Thoracic aorta (tissue), 2 donors: ENCODE measurements around the gene RUNX1. TPM values are rescaled to one million over a fixed set of nuclear protein-coding genes. Genes with fewer than 3 reads are reported as not detected.

Experiments used
- ATAC-seq: fragments of 150-250 bp; one replicate; pipeline ENCODE4 v1.8.0; 2017; ENCODE audit warnings: low read depth; ENCODE audit not compliant: insufficient number of reproducible peaks, low FRiP score
- DNase-seq: peaks from one replicate; pipeline ENCODE4 v3.0.0-alpha.2; 2020; ENCODE audit warnings: low spot score
- H3K27ac ChIP-seq, 2 donors: fragments of 200-600 bp; sonication (generic); 1 replicate in 1 of 2; 2 replicates in 1 of 2; pipeline ENCODE4 v1.5.1; 2016; ENCODE audit warnings: mild to moderate bottlenecking in 2 of 2, moderate library complexity in 2 of 2
- H3K27me3 ChIP-seq: fragments of 200-600 bp; sonication (generic); replicated peaks from 2 replicates; pipeline ENCODE4 v1.6.0; 2016; ENCODE audit warnings: mild to moderate bottlenecking; ENCODE audit not compliant: insufficient read depth
- H3K36me3 ChIP-seq: fragments of 200-600 bp; sonication (generic); one replicate; pipeline ENCODE4 v1.5.1; 2016
- H3K4me1 ChIP-seq, 2 donors: fragments of 200-600 bp; sonication (generic); 1 replicate in 1 of 2; 2 replicates in 1 of 2; pipeline versions ENCODE4 v1.5.1 to v1.6.0; 2016; ENCODE audit warnings: low read depth in 2 of 2, mild to moderate bottlenecking in 1 of 2; ENCODE audit not compliant: control insufficient read depth in 1 of 2
- H3K4me3 ChIP-seq: fragments of 200-600 bp; sonication (generic); 2 replicates; pipeline ENCODE4 v1.5.1; 2016; ENCODE audit warnings: mild to moderate bottlenecking
- H3K9me3 ChIP-seq: fragments of 200-600 bp; sonication (generic); 2 replicates; pipeline ENCODE4 v1.5.1; 2016
- CTCF ChIP-seq: fragments of 200-600 bp; sonication (generic); IDR thresholded peaks from one replicate; pipeline ENCODE4 v1.5.1; 2019; ENCODE audit warnings: antibody characterized with exemption
- total RNA-seq, 2 donors: library from RNA; depleted of rRNA; stranded (reverse); fragments of >200 nt; gene quantifications; one replicate each; pipeline versions ENCODE4 v1.1.0 to v1.2.3, GENCODE V29; 2016

The RUNX1 gene
- total RNA-seq, 2 donors from 2014 or later: 47.4 to 64.7 TPM

GRCh38 chr21:34925597-34925996, 123.5 kb downstream of the RUNX1 start:
- H3K4me1 ChIP-seq: no peaks in the 10 kb centered on the region
- H3K36me3 ChIP-seq: no peaks in the 10 kb centered on the region
- no peaks in the 10 kb centered on the region for H3K27me3 ChIP-seq
- DNase-seq (no peak), ATAC-seq (no peak)
- no peaks in the 10 kb centered on the region for H3K9me3 ChIP-seq
- TF ChIP-seq CTCF: no peak
- H3K4me3 ChIP-seq: no peak overlapping the region
- no peak overlapping the region for H3K27ac ChIP-seq

- Histone ChIP-seq H3K27ac (no peak overlapping the region), H3K4me1 (no peaks in the 10 kb centered on the region), H3K27me3 (no peaks in the 10 kb centered on the region), H3K36me3 (no peaks in the 10 kb centered on the region), H3K9me3 (no peaks in the 10 kb centered on the region), H3K4me3 (no peak overlapping the region)
- no peak for TF ChIP-seq CTCF
- DNase-seq (no peak), ATAC-seq (no peak)
Observed at GRCh38 chr21:34924771-34925419, 124.2 kb downstream of the RUNX1 start.

DNA sequence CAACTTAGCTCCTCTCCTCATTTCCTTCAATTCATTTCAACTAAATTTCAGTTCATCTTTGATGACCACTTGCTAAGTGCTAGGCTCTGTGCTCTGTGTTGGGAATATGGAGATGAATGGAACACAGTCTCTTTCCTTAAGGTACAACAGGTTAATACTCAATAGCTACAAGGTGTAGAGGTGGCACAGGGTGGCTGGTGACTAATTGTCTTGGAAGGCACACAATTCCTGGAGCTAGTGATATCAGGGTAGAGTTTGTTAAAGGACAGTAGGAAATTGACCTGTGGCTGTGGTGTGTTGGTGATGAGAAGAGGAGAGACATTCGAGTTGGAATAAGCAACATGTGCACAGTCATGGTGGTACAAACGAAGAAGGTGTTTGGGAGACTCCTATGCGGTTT, 124.9 kb downstream of the RUNX1 start:
- Histone ChIP-seq H3K27ac (no peak overlapping the region), H3K36me3 (no peaks in the 10 kb centered on the region), H3K4me1 (no peaks in the 10 kb centered on the region), H3K4me3 (no peak overlapping the region), H3K9me3 (no peaks in the 10 kb centered on the region), H3K27me3 (no peaks in the 10 kb centered on the region)
- no peak for DNase-seq
- ATAC-seq: no peak
- no peak for TF ChIP-seq CTCF

- no peak for TF ChIP-seq CTCF
- H3K9me3 ChIP-seq: no peaks in the 10 kb centered on the region
- no peaks in the 10 kb centered on the region for H3K27me3 ChIP-seq
- H3K4me1 ChIP-seq: no peaks in the 10 kb centered on the region
- DNase-seq: no peak
- ATAC-seq: no peak
- no peaks in the 10 kb centered on the region for H3K36me3 ChIP-seq
- no peak overlapping the region for H3K4me3 ChIP-seq
- no peak overlapping the region for H3K27ac ChIP-seq
Observed at GRCh38 chr21:34923626-34924025, 125.5 kb downstream of the RUNX1 start.

DNA sequence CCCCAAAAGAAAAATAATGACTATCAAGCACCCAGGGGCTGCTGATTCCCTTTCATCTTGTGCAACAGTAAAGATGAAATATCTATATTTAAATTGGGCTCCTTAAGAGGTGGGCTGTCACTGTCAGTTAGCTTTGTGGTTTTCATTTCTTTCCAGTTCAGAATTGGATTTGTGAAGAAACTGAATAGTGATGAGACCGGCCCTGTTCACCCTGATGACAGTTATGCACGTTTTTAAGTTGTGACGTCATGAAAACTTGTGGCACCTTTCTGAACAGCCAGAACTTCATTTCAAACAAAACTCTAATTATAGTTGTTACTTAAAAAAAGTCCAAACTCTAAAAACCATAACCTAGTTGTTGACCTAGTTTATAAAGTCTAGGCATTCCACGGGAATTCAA, 125.9 kb downstream of the RUNX1 start:
- no peaks in the 10 kb centered on the region for H3K4me1 ChIP-seq
- ATAC-seq (no peak), DNase-seq (no peak)
- no peaks in the 10 kb centered on the region for H3K27me3 ChIP-seq
- no peaks in the 10 kb centered on the region for H3K36me3 ChIP-seq
- TF ChIP-seq CTCF: no peak
- no peak overlapping the region for H3K27ac ChIP-seq
- H3K4me3 ChIP-seq: no peak overlapping the region
- H3K9me3 ChIP-seq: no peaks in the 10 kb centered on the region
